IMR-90 (cell line): ENCODE data around the gene PARVG. TPM values are rescaled to one million over a fixed set of nuclear protein-coding genes. Genes with fewer than 3 reads are reported as not detected.

ENCODE experiments used
- ATAC-seq: fragments of 200-7000 bp; cut with Tn5 transposase; 2 replicates; pipeline ENCODE4 v1.9.1; 2020; ENCODE audit warnings: low read depth, mild to moderate bottlenecking, moderate library complexity
- BruUV-seq: library from RNA; stranded (reverse); fragments of 400-500 nt; replicated peaks from 2 replicates; lab custom pipeline; 2021; lab: Mats Ljungman, UMichigan
- CTCF ChIA-PET: fragments of 300-600 bp; formaldehyde crosslinking; extraction: SDS; loops from one replicate; lab custom pipeline; 2021; ENCODE audit warnings: antibody characterized with exemption; lab: Yijun Ruan, JAX
- POLR2A ChIA-PET: fragments of 300-600 bp; sonication (Branson Sonifier 250); formaldehyde crosslinking; loops from one replicate; lab custom pipeline; 2022; ENCODE audit warnings: antibody characterized with exemption; ENCODE audit not compliant: unreplicated experiment; lab: Charles Lee
- DNase-seq: peaks from one replicate; pipeline ENCODE4 v3.0.0; 2013
- H2AFZ ChIP-seq: replicated peaks from 2 replicates; pipeline ENCODE3; 2013; ENCODE audit warnings: low read length, mild to moderate bottlenecking; ENCODE audit not compliant: poor library complexity
- H2AK5ac ChIP-seq: 2 replicates; pipeline ENCODE4 v1.6.1; 2013; ENCODE audit warnings: low read depth, low read length, inconsistent platforms
- H2AK9ac ChIP-seq: replicated peaks from 2 replicates; pipeline ENCODE3; 2013; ENCODE audit warnings: mild to moderate bottlenecking, low read depth, low read length, moderate library complexity; ENCODE audit not compliant: poor library complexity
- H2BK120ac ChIP-seq: 2 replicates; pipeline ENCODE4 v1.6.1; 2013; ENCODE audit warnings: low read depth, low read length, inconsistent platforms
- H2BK15ac ChIP-seq: 3 replicates; pipeline ENCODE4 v1.6.1; 2013; ENCODE audit warnings: low read depth, low read length, inconsistent platforms
- H2BK20ac ChIP-seq: 2 replicates; pipeline ENCODE4 v1.6.1; 2013; ENCODE audit warnings: low read depth, mild to moderate bottlenecking, inconsistent platforms, low read length, moderate library complexity
- H2BK5ac ChIP-seq: 2 replicates; pipeline ENCODE4 v1.6.1; 2013; ENCODE audit warnings: mild to moderate bottlenecking, low read depth, low read length, inconsistent platforms; ENCODE audit not compliant: poor library complexity, severe bottlenecking
- H3K14ac ChIP-seq: replicated peaks from 2 replicates; pipeline ENCODE4 v1.6.1; 2013; ENCODE audit warnings: low read depth, low read length, inconsistent platforms
- H3K18ac ChIP-seq: 2 replicates; pipeline ENCODE4 v1.6.1; 2013; ENCODE audit warnings: low read depth, low read length, control low read depth
- H3K23ac ChIP-seq: 2 replicates; pipeline ENCODE4 v1.6.1; 2013; ENCODE audit warnings: low read depth, low read length, inconsistent platforms
- H3K27ac ChIP-seq: 2 replicates; pipeline ENCODE4 v1.5.1; 2013; ENCODE audit warnings: mild to moderate bottlenecking, control low read depth, low read length; ENCODE audit not compliant: insufficient read depth
- H3K27me3 ChIP-seq: 2 replicates; pipeline ENCODE4 v1.6.1; 2013; ENCODE audit warnings: low read length; ENCODE audit not compliant: control insufficient read depth, insufficient read depth
- H3K36me3 ChIP-seq: 2 replicates; pipeline ENCODE4 v1.6.1; 2013; ENCODE audit warnings: low read length, mixed read lengths; ENCODE audit not compliant: control insufficient read depth, insufficient read depth
- H3K4ac ChIP-seq: 2 replicates; pipeline ENCODE4 v1.6.1; 2013; ENCODE audit warnings: low read depth, low read length, inconsistent platforms
- H3K4me1 ChIP-seq: 2 replicates; pipeline ENCODE4 v1.6.1; 2013; ENCODE audit warnings: low read length, mixed read lengths; ENCODE audit not compliant: control insufficient read depth, insufficient read depth
- H3K4me2 ChIP-seq: 2 replicates; pipeline ENCODE4 v1.6.1; 2013; ENCODE audit warnings: low read depth, mild to moderate bottlenecking, control low read depth, low read length, moderate library complexity
- H3K4me3 ChIP-seq: 2 replicates; pipeline ENCODE4 v1.5.1; 2013; ENCODE audit warnings: low read depth, mild to moderate bottlenecking, control low read depth, low read length, moderate library complexity; ENCODE audit not compliant: insufficient read depth
- H3K56ac ChIP-seq: 2 replicates; pipeline ENCODE4 v1.6.1; 2013; ENCODE audit warnings: low read length, inconsistent platforms; ENCODE audit not compliant: insufficient read depth; ENCODE audit errors: extremely low read depth
- H3K79me1 ChIP-seq, 2 experiments: 2 replicates each; pipeline ENCODE4 v1.6.1; 2013; ENCODE audit warnings: low read length in 2 of 2, inconsistent platforms in 1 of 2, low read depth in 1 of 2
- H3K9ac ChIP-seq: 2 replicates; pipeline ENCODE4 v1.6.1; 2013; ENCODE audit warnings: low read depth, low read length, control low read depth
- H3K9me1 ChIP-seq: 2 replicates; pipeline ENCODE4 v1.6.1; 2013; ENCODE audit warnings: low read length, inconsistent platforms; ENCODE audit not compliant: insufficient read depth
- H3K9me3 ChIP-seq: 2 replicates; pipeline ENCODE4 v1.6.1; 2013; ENCODE audit warnings: low read length; ENCODE audit not compliant: control insufficient read depth, insufficient read depth
- H4K20me1 ChIP-seq: 2 replicates; pipeline ENCODE4 v1.6.1; 2013; ENCODE audit warnings: low read length, inconsistent platforms; ENCODE audit not compliant: insufficient read depth
- H4K5ac ChIP-seq: 2 replicates; pipeline ENCODE4 v1.6.1; 2013; ENCODE audit warnings: mild to moderate bottlenecking, low read depth, low read length, control low read depth
- H4K8ac ChIP-seq, 2 experiments: 2 replicates each; pipeline ENCODE4 v1.6.1; 2013; ENCODE audit warnings: low read depth in 2 of 2, low read length in 2 of 2, control low read depth in 1 of 2, inconsistent platforms in 1 of 2
- H4K91ac ChIP-seq: 2 replicates; pipeline ENCODE4 v1.6.1; 2013; ENCODE audit warnings: low read depth, low read length, inconsistent platforms; ENCODE audit not compliant: insufficient read depth
- BHLHE40 ChIP-seq: fragments of 150-350 bp; IDR thresholded peaks from 2 replicates; pipeline ENCODE4 v1.6.1; 2016; ENCODE audit warnings: mild to moderate bottlenecking, low read depth, low read length
- CHD1 ChIP-seq: IDR thresholded peaks from 2 replicates; pipeline ENCODE4 v1.6.1; 2012; ENCODE audit warnings: low read depth, low read length, improper control_type of control experiment
- MAZ ChIP-seq: IDR thresholded peaks from 2 replicates; pipeline ENCODE4 v1.6.1; 2012; ENCODE audit warnings: low read depth, mild to moderate bottlenecking, low read length, improper control_type of control experiment, moderate library complexity, borderline replicate concordance
- MXI1 ChIP-seq: IDR thresholded peaks from 2 replicates; pipeline ENCODE4 v1.6.1; 2012; ENCODE audit warnings: low read depth, mild to moderate bottlenecking, low read length, moderate library complexity, borderline replicate concordance
- NFE2L2 ChIP-seq: fragments of 150-350 bp; IDR thresholded peaks from 2 replicates; pipeline ENCODE4 v1.6.1; 2016; ENCODE audit warnings: low read depth, mild to moderate bottlenecking, low read length
- POLR2A ChIP-seq: IDR thresholded peaks from 2 replicates; pipeline ENCODE4 v1.6.1; 2012; ENCODE audit warnings: mild to moderate bottlenecking, low read depth, low read length
- RCOR1 ChIP-seq: IDR thresholded peaks from 2 replicates; pipeline ENCODE4 v1.6.1; 2012; ENCODE audit warnings: mild to moderate bottlenecking, low read length, improper control_type of control experiment; ENCODE audit not compliant: insufficient replicate concordance
- SMC3 ChIP-seq: fragments of 150-350 bp; IDR thresholded peaks from 2 replicates; pipeline ENCODE4 v1.6.1; 2016; ENCODE audit warnings: low read depth, mild to moderate bottlenecking, antibody characterized with exemption, low read length, moderate library complexity
- WGBS, 2 experiments: methylation state at CpG; one replicate each; pipeline versions ENCODE4 v1.1.5 to v1.1.7; 2013; ENCODE audit warnings: missing lambda C conversion rate in 2 of 2; ENCODE audit not compliant: insufficient read length in 1 of 2; ENCODE audit errors: extremely low coverage in 2 of 2; 5-methylcytosine and 5-hydroxymethylcytosine counted together
- dilution Hi-C: fragments of 300-500 bp; cut with HindIII; formaldehyde crosslinking; loops from one replicate; pipeline ENCODE4 v1.14.3; 2018; ENCODE audit warnings: low sequenced_read_pairs; ENCODE audit not compliant: unreplicated experiment
- in situ Hi-C: fragments of 300-500 bp; cut with MboI; formaldehyde crosslinking; loops from 3 replicates; pipeline ENCODE4 v1.14.3; 2019; ENCODE audit warnings: low sequenced_read_pairs, inconsistent platforms, mixed read lengths
- intact Hi-C: fragments of 100-400 bp; cut with micrococcal nuclease; formaldehyde crosslinking; loops from 2 replicates; pipeline ENCODE4 v1.10.0; 2022
- polyA plus RNA-seq, 3 experiments: library from polyadenylated mRNA; depleted of rRNA; stranded (reverse); fragments of >200 nt; gene quantifications; 2 replicates each; pipeline ENCODE4 v1.2.3, GENCODE V29; 2012; ENCODE audit warnings: low replicate concordance in 1 of 3
- total RNA-seq: library from RNA; depleted of rRNA; stranded (reverse); fragments of >200 nt; gene quantifications from 2 replicates; pipeline ENCODE4 v1.2.3, GENCODE V29; 2012

The PARVG gene
- total and polyA plus RNA-seq, 2 of the 4 experiments (the other 2 are of a cell fraction): not detected

DNA sequence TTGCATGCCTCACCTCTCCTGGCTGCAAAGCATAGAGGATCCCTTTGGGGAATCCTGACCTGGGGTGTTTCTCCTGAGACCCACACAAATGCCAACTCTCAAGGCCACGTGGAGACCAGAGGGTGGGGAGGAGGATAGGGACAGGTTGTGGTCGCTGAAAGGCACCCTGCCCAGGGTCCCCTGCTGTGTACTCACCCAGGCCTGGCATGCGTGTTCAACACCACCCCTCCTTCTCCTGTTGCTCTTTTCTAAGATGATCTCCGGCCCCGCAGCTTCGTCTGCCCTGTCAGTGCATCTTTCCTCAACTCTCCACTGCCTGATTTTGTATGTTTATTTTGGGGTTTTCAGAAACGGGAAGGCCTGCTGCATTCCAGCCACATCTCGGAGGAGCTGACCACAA lies 44.6 kb upstream of the PARVG start:
- dilution Hi-C loops: no loop called here
- H2BK15ac ChIP-seq: no peak overlapping the region
- DNase-seq (no peak), ATAC-seq (no peak)
- WGBS, 2 experiments: 100% methylated on average over 1 of the region's 8 CpGs; no CpG with 5 or more reads in 1 of the 2 experiments
- H2BK5ac ChIP-seq: no peak overlapping the region
- peaks cover 27% of the 10 kb centered on the region for H3K36me3 ChIP-seq
- no TSS peak for BruUV-seq
- H3K14ac ChIP-seq: no peak overlapping the region
- H3K27ac ChIP-seq: no peak overlapping the region
- H3K56ac ChIP-seq: no peak overlapping the region
- H3K23ac ChIP-seq: no peak overlapping the region
- intact Hi-C loops: no loop called here
- TF ChIP-seq RCOR1 (no peak), NFE2L2 (no peak), CHD1 (no peak), SMC3 (no peak), MXI1 (no peak), BHLHE40 (no peak), MAZ (no peak), POLR2A (no peak)
- H3K4me2 ChIP-seq: no peak overlapping the region
- H2BK20ac ChIP-seq: no peak overlapping the region
- no peak overlapping the region for H4K5ac ChIP-seq
- peaks cover 18% of the 10 kb centered on the region for H3K9me3 ChIP-seq
- H3K27me3 ChIP-seq: no peaks in the 10 kb centered on the region
- H3K79me1 ChIP-seq: no peaks in the 10 kb centered on the region; a peak in 1 of 4 replicates
- H4K20me1 ChIP-seq: no peaks in the 10 kb centered on the region
- no peak overlapping the region for H2AFZ ChIP-seq
- no peak overlapping the region for H4K8ac ChIP-seq
- H2BK120ac ChIP-seq: no peak overlapping the region
- H3K9ac ChIP-seq: no peak overlapping the region
- H3K4me3 ChIP-seq: no peak overlapping the region
- H2AK5ac ChIP-seq: no peak overlapping the region
- H3K18ac ChIP-seq: no peak overlapping the region
- in situ Hi-C loops: no loop called here
- H4K91ac ChIP-seq: no peak overlapping the region
- H3K4me1 ChIP-seq: no peaks in the 10 kb centered on the region
- 0 out of 2 replicates have a peak, but pooled peaks cover 6% of the 10 kb centered on the region for H3K9me1 ChIP-seq
- H3K4ac ChIP-seq: no peak overlapping the region
- CTCF ChIA-PET: no interaction called here
- no peak overlapping the region for H2AK9ac ChIP-seq
- POLR2A ChIA-PET: no interaction called here
